Measurements from ENCODE around the gene IMMP2L.

- TF ChIP-seq, protein P1, sequence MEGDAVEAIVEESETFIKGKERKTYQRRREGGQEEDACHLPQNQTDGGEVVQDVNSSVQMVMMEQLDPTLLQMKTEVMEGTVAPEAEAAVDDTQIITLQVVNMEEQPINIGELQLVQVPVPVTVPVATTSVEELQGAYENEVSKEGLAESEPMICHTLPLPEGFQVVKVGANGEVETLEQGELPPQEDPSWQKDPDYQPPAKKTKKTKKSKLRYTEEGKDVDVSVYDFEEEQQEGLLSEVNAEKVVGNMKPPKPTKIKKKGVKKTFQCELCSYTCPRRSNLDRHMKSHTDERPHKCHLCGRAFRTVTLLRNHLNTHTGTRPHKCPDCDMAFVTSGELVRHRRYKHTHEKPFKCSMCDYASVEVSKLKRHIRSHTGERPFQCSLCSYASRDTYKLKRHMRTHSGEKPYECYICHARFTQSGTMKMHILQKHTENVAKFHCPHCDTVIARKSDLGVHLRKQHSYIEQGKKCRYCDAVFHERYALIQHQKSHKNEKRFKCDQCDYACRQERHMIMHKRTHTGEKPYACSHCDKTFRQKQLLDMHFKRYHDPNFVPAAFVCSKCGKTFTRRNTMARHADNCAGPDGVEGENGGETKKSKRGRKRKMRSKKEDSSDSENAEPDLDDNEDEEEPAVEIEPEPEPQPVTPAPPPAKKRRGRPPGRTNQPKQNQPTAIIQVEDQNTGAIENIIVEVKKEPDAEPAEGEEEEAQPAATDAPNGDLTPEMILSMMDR (IDR thresholded peaks at IDR 0.05; ENCODE audit: insufficient read depth, low read length, poor library complexity, severe bottlenecking) = no peak
- no peak for TF ChIP-seq EZH2phosphoT487 (conservative IDR thresholded peaks at IDR 0.05; ENCODE audit: low read length)
These were observed 533.1 kb downstream of the IMMP2L start for GRCh38 chr7:111029141-111029572.

Measured in SU-DHL-6 (cell line).